ENCODE data around the gene DEK. TPM values are rescaled to one million over a fixed set of nuclear protein-coding genes. Genes with fewer than 3 reads are reported as not detected.
A peak's percentile ranks its signal among the peaks of the same experiment; 100 is the strongest.
"Not testable (repeated sequence)": the region's sequence is repeated elsewhere in the genome, so short reads cannot be mapped to it uniquely, and the experiment has no call there.

The DEK gene
- total RNA-seq, 1 experiment from 2014 or later, result 204 TPM

- H3K4me3 Mint-ChIP-seq, result no peak overlapping the region
- POLR2A ChIA-PET, result no interaction called here
- H3K27ac Mint-ChIP-seq, result no peak overlapping the region
- H3K27me3 Mint-ChIP-seq (ENCODE audit: low read depth), result no peaks in the 10 kb centered on the region
- no peak for DNase-seq (ENCODE audit: low spot score)
- no peak for TF ChIP-seq ZNF263 (CRISPR knock-in tag; IDR thresholded peaks at IDR 0.05; ENCODE audit: low read depth)
- TF ChIP-seq ZNF121 (CRISPR knock-in tag; IDR thresholded peaks at IDR 0.05), result peak; percentile 57; the same call in 1 of the 2 replicates
- TF ChIP-seq, protein P1, sequence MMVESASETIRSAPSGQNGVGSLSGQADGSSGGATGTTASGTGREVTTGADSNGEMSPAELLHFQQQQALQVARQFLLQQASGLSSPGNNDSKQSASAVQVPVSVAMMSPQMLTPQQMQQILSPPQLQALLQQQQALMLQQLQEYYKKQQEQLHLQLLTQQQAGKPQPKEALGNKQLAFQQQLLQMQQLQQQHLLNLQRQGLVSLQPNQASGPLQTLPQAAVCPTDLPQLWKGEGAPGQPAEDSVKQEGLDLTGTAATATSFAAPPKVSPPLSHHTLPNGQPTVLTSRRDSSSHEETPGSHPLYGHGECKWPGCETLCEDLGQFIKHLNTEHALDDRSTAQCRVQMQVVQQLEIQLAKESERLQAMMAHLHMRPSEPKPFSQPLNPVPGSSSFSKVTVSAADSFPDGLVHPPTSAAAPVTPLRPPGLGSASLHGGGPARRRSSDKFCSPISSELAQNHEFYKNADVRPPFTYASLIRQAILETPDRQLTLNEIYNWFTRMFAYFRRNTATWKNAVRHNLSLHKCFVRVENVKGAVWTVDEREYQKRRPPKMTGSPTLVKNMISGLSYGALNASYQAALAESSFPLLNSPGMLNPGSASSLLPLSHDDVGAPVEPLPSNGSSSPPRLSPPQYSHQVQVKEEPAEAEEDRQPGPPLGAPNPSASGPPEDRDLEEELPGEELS (CRISPR knock-in tag; IDR thresholded peaks at IDR 0.05), result no peak
- TF ChIP-seq, protein P2, sequence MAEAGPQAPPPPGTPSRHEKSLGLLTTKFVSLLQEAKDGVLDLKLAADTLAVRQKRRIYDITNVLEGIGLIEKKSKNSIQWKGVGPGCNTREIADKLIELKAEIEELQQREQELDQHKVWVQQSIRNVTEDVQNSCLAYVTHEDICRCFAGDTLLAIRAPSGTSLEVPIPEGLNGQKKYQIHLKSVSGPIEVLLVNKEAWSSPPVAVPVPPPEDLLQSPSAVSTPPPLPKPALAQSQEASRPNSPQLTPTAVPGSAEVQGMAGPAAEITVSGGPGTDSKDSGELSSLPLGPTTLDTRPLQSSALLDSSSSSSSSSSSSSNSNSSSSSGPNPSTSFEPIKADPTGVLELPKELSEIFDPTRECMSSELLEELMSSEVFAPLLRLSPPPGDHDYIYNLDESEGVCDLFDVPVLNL (CRISPR knock-in tag; IDR thresholded peaks at IDR 0.05; ENCODE audit: borderline replicate concordance, low read depth), result no peak
- no peaks in the 10 kb centered on the region for H3K9me3 Mint-ChIP-seq
- CTCF ChIA-PET, result no interaction called here
- H3K36me3 Mint-ChIP-seq, result peaks cover 2% of the 10 kb centered on the region; the same call in 1 of the 2 replicates
- peaks cover 4% of the 10 kb centered on the region for H3K4me1 Mint-ChIP-seq
- ATAC-seq, result no peak
These were observed 53.6 kb downstream of the DEK start for GRCh38 chr6:18210707-18211106.

DNA sequence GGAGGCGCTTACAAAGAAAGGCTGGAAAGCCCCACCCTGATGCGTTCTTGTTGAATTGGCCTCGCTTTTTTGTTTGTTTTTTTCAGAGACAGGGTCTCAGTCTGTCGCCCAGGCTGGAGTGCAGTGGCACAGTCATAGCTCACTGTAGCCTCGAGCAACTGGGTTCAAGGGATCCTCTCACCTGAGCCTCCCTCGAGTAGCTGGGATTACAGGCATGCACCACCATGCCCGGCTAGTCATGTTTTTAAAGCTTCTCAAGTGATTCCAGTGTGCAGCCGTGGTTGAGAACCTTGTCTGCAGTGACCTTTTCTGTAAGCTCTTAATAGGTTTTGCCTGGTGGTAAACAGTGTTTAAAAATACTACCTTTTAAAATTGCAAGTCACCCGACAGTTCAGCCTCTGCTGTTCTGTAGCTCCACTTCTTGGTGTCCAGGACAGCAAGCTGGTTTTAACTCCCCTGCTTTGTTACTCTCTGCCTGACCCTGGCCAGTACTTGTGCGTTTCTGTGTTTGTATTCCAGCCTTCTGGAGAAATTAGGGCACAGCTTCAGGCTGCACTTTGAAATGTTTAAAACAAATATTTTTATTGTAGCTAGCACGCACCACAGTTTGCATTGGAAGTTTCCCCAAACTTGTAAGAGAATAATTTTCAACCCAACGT lies 54.7 kb downstream of the DEK start:
- Mint-ChIP-seq H3K27me3 (ENCODE audit: low read depth) (no peaks in the 10 kb centered on the region), H3K9me3 (no peaks in the 10 kb centered on the region), H3K4me3 (no peak overlapping the region), H3K27ac (peak overlapping the region; percentile 42; the same call in 1 of the 2 replicates), H3K36me3 (no peaks in the 10 kb centered on the region; the same call in 1 of the 2 replicates), H3K4me1 (peaks cover 4% of the 10 kb centered on the region)
- ChIA-PET CTCF (interaction anchor here (0.6 to 1.4 kb wide), 2 partner anchors 26 to 88 kb away, joined by 3 read pairs; no protein-coding TSS in a partner anchor), POLR2A (interaction anchor here (1.4 kb wide), 1 partner anchor 54 kb away, joined by 3 read pairs; no protein-coding TSS in a partner anchor)
- ATAC-seq (no peak), DNase-seq (ENCODE audit: low spot score) (no peak)
- TF ChIP-seq, protein P3, sequence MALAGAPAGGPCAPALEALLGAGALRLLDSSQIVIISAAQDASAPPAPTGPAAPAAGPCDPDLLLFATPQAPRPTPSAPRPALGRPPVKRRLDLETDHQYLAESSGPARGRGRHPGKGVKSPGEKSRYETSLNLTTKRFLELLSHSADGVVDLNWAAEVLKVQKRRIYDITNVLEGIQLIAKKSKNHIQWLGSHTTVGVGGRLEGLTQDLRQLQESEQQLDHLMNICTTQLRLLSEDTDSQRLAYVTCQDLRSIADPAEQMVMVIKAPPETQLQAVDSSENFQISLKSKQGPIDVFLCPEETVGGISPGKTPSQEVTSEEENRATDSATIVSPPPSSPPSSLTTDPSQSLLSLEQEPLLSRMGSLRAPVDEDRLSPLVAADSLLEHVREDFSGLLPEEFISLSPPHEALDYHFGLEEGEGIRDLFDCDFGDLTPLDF (CRISPR knock-in tag; IDR thresholded peaks at IDR 0.05), result no peak
- TF ChIP-seq CBFB (CRISPR knock-in tag; IDR thresholded peaks at IDR 0.05; ENCODE audit: low read depth) (no peak), ZNF671 (CRISPR knock-in tag; IDR thresholded peaks at IDR 0.05) (no peak), ZNF232 (CRISPR knock-in tag; IDR thresholded peaks at IDR 0.05) (no peak), ZNF317 (CRISPR knock-in tag; IDR thresholded peaks at IDR 0.05; ENCODE audit: borderline replicate concordance, low read depth) (no peak), HMGA2 (CRISPR knock-in tag; IDR thresholded peaks at IDR 0.05) (no peak)
- TF ChIP-seq, protein P4, sequence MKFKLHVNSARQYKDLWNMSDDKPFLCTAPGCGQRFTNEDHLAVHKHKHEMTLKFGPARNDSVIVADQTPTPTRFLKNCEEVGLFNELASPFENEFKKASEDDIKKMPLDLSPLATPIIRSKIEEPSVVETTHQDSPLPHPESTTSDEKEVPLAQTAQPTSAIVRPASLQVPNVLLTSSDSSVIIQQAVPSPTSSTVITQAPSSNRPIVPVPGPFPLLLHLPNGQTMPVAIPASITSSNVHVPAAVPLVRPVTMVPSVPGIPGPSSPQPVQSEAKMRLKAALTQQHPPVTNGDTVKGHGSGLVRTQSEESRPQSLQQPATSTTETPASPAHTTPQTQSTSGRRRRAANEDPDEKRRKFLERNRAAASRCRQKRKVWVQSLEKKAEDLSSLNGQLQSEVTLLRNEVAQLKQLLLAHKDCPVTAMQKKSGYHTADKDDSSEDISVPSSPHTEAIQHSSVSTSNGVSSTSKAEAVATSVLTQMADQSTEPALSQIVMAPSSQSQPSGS (CRISPR knock-in tag; IDR thresholded peaks at IDR 0.05; ENCODE audit: borderline replicate concordance, low read depth), result no peak
- TF ChIP-seq, protein P2 (CRISPR knock-in tag; IDR thresholded peaks at IDR 0.05; ENCODE audit: borderline replicate concordance, low read depth), result no peak
- TF ChIP-seq, protein P5, sequence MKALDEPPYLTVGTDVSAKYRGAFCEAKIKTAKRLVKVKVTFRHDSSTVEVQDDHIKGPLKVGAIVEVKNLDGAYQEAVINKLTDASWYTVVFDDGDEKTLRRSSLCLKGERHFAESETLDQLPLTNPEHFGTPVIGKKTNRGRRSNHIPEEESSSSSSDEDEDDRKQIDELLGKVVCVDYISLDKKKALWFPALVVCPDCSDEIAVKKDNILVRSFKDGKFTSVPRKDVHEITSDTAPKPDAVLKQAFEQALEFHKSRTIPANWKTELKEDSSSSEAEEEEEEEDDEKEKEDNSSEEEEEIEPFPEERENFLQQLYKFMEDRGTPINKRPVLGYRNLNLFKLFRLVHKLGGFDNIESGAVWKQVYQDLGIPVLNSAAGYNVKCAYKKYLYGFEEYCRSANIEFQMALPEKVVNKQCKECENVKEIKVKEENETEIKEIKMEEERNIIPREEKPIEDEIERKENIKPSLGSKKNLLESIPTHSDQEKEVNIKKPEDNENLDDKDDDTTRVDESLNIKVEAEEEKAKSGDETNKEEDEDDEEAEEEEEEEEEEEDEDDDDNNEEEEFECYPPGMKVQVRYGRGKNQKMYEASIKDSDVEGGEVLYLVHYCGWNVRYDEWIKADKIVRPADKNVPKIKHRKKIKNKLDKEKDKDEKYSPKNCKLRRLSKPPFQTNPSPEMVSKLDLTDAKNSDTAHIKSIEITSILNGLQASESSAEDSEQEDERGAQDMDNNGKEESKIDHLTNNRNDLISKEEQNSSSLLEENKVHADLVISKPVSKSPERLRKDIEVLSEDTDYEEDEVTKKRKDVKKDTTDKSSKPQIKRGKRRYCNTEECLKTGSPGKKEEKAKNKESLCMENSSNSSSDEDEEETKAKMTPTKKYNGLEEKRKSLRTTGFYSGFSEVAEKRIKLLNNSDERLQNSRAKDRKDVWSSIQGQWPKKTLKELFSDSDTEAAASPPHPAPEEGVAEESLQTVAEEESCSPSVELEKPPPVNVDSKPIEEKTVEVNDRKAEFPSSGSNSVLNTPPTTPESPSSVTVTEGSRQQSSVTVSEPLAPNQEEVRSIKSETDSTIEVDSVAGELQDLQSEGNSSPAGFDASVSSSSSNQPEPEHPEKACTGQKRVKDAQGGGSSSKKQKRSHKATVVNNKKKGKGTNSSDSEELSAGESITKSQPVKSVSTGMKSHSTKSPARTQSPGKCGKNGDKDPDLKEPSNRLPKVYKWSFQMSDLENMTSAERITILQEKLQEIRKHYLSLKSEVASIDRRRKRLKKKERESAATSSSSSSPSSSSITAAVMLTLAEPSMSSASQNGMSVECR (CRISPR knock-in tag; IDR thresholded peaks at IDR 0.05; ENCODE audit: borderline replicate concordance), result no peak

- ATAC-seq; H3K9me3 Mint-ChIP-seq; H3K27ac Mint-ChIP-seq; DNase-seq (ENCODE audit: low spot score); H3K4me1 Mint-ChIP-seq; H3K27me3 Mint-ChIP-seq (ENCODE audit: low read depth); H3K4me3 Mint-ChIP-seq; H3K36me3 Mint-ChIP-seq; CTCF ChIA-PET: not testable (repeated sequence)
- POLR2A ChIA-PET, result interaction anchor here (0.7 to 1.4 kb wide), 2 partner anchors 53 to 155 kb away, joined by 3 read pairs; no protein-coding TSS in a partner anchor
These were observed 55.6 kb downstream of the DEK start for GRCh38 chr6:18208778-18209177.
